GM12873 (cell line): ENCODE measurements around the gene ATP6V0B.

Experiments
- TF ChIP-seq, protein P1 (sequence below): IDR thresholded peaks from 2 replicates; pipeline ENCODE4 v1.5.1; 2012; ENCODE audit warnings: low read depth, mild to moderate bottlenecking, moderate library complexity, low read length, control low read depth; ENCODE audit not compliant: insufficient read depth; ENCODE audit errors: missing control alignments

The ATP6V0B gene

GRCh38 chr1:43933386-43934100, 41.2 kb upstream of the ATP6V0B start, which contains the start of gene ARTN:
TSS of gene ARTN (plus strand) at chr1:43933801. CDS start at chr1:43935657, 1,856 bp downstream.
- TF ChIP-seq, protein P1, sequence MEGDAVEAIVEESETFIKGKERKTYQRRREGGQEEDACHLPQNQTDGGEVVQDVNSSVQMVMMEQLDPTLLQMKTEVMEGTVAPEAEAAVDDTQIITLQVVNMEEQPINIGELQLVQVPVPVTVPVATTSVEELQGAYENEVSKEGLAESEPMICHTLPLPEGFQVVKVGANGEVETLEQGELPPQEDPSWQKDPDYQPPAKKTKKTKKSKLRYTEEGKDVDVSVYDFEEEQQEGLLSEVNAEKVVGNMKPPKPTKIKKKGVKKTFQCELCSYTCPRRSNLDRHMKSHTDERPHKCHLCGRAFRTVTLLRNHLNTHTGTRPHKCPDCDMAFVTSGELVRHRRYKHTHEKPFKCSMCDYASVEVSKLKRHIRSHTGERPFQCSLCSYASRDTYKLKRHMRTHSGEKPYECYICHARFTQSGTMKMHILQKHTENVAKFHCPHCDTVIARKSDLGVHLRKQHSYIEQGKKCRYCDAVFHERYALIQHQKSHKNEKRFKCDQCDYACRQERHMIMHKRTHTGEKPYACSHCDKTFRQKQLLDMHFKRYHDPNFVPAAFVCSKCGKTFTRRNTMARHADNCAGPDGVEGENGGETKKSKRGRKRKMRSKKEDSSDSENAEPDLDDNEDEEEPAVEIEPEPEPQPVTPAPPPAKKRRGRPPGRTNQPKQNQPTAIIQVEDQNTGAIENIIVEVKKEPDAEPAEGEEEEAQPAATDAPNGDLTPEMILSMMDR: no peak

DNA sequence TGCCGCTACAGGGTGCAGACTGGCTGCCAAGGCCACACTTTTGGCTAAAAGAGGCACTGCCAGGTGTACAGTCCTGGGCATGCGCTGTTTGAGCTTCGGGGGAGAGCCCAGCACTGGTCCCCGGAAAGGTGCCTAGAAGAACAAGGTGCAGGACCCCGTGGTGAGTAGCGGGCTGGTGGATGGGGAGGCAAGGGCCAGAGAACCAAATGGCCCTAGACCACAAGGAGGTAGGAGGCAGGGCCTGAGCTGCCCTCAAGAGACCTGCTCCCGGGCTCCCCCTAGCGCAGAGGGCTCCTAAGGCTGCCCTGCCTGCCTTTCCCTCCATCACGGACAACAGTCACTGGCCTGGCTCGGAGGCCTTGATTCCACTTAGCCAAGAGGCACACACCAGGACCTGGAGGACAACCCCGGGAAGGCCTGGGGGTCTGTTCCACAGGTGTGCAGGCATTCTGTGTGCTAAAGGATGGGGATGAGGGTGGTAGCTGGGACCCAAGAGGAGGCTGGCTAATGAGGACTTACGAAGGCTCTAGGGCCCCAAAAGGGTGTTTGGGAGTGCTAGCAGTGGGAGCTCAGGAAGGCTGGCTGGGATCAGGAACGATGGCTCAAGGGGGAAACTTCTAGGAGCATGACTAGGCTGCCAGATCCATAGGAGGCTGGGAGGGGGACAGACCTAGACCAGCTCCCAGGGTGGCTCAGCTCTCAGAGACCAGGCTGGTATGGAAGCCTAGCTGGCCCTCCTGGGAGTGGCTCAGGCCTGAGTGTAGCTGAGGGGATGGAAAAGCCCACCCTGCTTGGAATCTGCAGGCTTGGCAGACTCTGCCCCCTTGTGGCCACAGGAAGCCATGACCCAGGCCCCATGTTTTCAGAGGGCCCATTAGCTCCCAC, 40.4 kb upstream of the ATP6V0B start:
- TF ChIP-seq, protein P1: peak; percentile 96

DNA sequence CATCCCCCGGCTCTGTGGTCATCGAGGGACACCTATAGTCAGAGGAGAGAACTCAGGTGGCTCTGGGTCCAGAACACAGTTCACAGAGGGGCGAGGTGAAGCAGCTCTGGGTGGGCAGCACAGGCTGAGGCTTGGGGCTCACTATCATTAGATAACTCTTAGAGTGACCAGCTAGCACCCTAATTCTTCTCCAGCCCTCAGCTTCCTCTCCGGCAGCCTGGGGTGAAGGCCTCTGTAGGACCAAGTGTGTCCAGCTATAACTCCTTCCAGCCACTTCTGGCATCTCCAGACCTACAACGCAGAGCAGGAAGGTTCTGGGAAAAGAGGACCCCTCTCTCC, 39.8 kb upstream of the ATP6V0B start:
- TF ChIP-seq, protein P1: no peak

GRCh38 chr1:43935711-43936427, 38.9 kb upstream of the ATP6V0B start:
- TF ChIP-seq, protein P1: no peak

- TF ChIP-seq, protein P1: peak; percentile 10
Measured at GRCh38 chr1:43936431-43937151, 38.2 kb upstream of the ATP6V0B start.

GRCh38 chr1:43937179-43937865, 37.4 kb upstream of the ATP6V0B start:
- TF ChIP-seq, protein P1: no peak
